Measurements from ENCODE around the gene OGDH. TPM values are rescaled to one million over a fixed set of nuclear protein-coding genes. Genes with fewer than 3 reads are reported as not detected.

The OGDH gene
- total and polyA plus RNA-seq, 2 experiments from 2014 or later, result 31.4 to 75.3 TPM

DNA sequence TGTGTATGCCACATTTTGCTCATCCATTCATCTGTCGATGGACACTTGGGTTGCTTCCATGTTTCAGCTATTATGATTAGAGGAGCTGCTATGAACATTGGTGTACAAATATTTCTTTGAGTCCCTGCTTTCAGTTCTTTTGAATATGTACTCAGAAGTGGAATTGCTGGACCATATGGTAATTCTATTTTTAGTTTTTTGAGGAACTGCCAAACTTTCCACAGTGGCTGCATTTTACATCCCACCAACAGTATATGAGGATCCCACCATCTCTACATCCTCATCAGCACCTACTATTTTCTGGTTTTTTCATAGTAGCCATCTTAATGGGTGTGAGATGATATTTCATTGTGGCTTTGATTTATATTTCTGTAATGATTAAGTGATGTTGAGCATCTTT lies 97.5 kb downstream of the OGDH start:
- TF ChIP-seq EZH2 (IDR thresholded peaks at IDR 0.05; ENCODE audit: insufficient read depth, poor library complexity, severe bottlenecking) (no peak), EZH2phosphoT487 (IDR thresholded peaks at IDR 0.05; ENCODE audit: insufficient read depth, low read depth) (no peak)
- no peak for DNase-seq
- H4K20me1 ChIP-seq (ENCODE audit: insufficient read depth), result no peaks in the 10 kb centered on the region
- H3F3A ChIP-seq (ENCODE audit: insufficient read depth), result no peaks in the 10 kb centered on the region
- no peak overlapping the region for H3K27ac ChIP-seq
- in situ Hi-C loops (cut with MboI), result no loop called here
- no peaks in the 10 kb centered on the region for H3K79me2 ChIP-seq (ENCODE audit: insufficient read depth)
- H3K4me2 ChIP-seq (ENCODE audit: unreplicated experiment), result no peak overlapping the region
- no peak overlapping the region for H3K4me3 ChIP-seq
- peaks cover 21% of the 10 kb centered on the region; the same call in 1 of the 2 replicates for H3K36me3 ChIP-seq (ENCODE audit: low read depth)
- H2AFZ ChIP-seq, result no peak overlapping the region
- H3K4me1 ChIP-seq (ENCODE audit: insufficient read depth), result no peaks in the 10 kb centered on the region
- no peaks in the 10 kb centered on the region for H3K9me3 ChIP-seq (ENCODE audit: low read depth)
- 89 to 100% methylated on average over 1 of the region's 1 CpG for WGBS, 2 experiments (ENCODE audit: low coverage in 1 of 2, low lambda C conversion rate in 2 of 2, missing lambda C conversion rate in 2 of 2)
- no peaks in the 10 kb centered on the region for H3K9me2 ChIP-seq (ENCODE audit: insufficient read depth)
- no peaks in the 10 kb centered on the region for H3K27me3 ChIP-seq (replicated peaks; ENCODE audit: insufficient read depth)
- H3K9ac ChIP-seq, result no peak overlapping the region

DNA sequence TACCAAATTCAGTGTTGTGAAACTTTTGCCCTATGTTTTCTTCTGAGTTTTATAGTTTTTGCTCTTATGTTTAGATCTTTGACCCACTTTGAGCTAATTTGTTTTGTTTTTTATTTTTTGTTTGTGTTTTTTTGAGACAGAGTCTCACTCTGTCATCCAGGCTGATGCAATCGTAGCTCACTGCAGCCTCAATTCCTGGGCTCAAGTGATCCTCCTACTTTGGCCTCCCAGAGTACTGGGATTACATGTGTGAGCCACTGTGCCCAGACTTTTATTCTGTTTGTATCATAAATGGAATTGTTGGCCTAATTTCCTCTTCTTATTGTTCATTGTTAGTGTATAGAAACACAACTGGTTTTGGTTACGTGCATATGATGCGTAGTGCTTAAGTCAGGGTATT lies 99.0 kb downstream of the OGDH start:
- no peaks in the 10 kb centered on the region for H3K27me3 ChIP-seq (replicated peaks; ENCODE audit: insufficient read depth)
- in situ Hi-C loops (cut with MboI), result no loop called here
- DNase-seq, result no peak

DNA sequence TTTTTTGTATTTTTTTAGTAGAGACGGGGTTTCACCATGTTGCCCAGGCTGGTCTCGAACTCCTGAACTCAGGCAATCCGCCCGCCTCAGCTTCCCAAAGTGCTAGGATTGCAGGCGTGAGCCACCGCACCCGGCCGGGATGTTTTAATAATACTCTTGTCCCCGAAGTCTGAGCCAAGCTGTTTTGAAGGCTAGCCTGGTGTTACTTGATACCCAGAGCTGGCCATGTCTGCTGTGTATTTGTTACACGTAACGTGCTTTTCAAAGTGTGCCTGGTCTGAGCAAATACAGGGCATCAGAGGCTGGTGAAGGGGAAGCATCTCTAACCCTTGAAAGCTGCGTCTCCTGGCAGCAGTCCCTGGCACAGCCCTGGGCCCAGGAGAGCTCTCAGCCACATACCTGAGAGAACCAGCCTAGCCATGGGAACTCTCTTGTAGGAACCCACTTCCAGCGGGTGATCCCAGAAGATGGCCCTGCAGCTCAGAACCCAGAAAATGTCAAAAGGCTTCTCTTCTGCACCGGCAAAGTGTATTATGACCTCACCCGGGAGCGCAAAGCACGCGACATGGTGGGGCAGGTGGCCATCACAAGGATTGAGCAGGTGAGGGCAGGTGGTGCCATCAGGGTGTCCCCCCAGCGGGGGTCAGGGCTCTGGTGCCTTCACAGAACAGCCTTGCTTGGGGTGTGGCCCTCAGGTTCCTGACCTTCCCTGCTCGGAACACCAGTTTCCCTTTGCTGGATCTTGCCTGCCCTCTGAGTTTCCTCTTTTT lies 100.5 kb downstream of the OGDH start:
- Histone ChIP-seq H3K4me1 (ENCODE audit: insufficient read depth) (no peaks in the 10 kb centered on the region), H3K4me3 (no peak overlapping the region), H3K4me2 (ENCODE audit: unreplicated experiment) (no peak overlapping the region), H4K20me1 (ENCODE audit: insufficient read depth) (no peaks in the 10 kb centered on the region), H3K27ac (no peak overlapping the region), H3K9ac (no peak overlapping the region), H2AFZ (no peak overlapping the region), H3K9me3 (ENCODE audit: low read depth) (no peaks in the 10 kb centered on the region), H3K27me3 (replicated peaks; ENCODE audit: insufficient read depth) (no peaks in the 10 kb centered on the region), H3K79me2 (ENCODE audit: insufficient read depth) (no peaks in the 10 kb centered on the region), H3F3A (ENCODE audit: insufficient read depth) (no peaks in the 10 kb centered on the region), H3K9me2 (ENCODE audit: insufficient read depth) (no peaks in the 10 kb centered on the region), H3K36me3 (ENCODE audit: low read depth) (0 out of 2 replicates have a peak, but pooled peaks cover 12% of the 10 kb centered on the region)
- no peak for DNase-seq
- TF ChIP-seq EZH2phosphoT487 (IDR thresholded peaks at IDR 0.05; ENCODE audit: insufficient read depth, low read depth), result no peak
- TF ChIP-seq EZH2 (IDR thresholded peaks at IDR 0.05; ENCODE audit: insufficient read depth, poor library complexity, severe bottlenecking), result no peak
- WGBS, 2 experiments (ENCODE audit: low coverage in 1 of 2, low lambda C conversion rate in 2 of 2, missing lambda C conversion rate in 2 of 2), result 91 to 92% methylated on average over 20 of the region's 20 CpGs
- in situ Hi-C loops (cut with MboI), result no loop called here

More for the DNA sequence above, 99.0 kb downstream of the OGDH start:
- WGBS, 2 experiments (ENCODE audit: low coverage in 1 of 2, low lambda C conversion rate in 2 of 2, missing lambda C conversion rate in 2 of 2), result 82 to 88% methylated on average over 3 of the region's 3 CpGs
- Histone ChIP-seq H3K4me2 (ENCODE audit: unreplicated experiment) (no peak overlapping the region), H3K79me2 (ENCODE audit: insufficient read depth) (no peaks in the 10 kb centered on the region), H4K20me1 (ENCODE audit: insufficient read depth) (no peaks in the 10 kb centered on the region), H3K27ac (no peak overlapping the region), H3K9me3 (ENCODE audit: low read depth) (no peaks in the 10 kb centered on the region), H2AFZ (no peak overlapping the region), H3F3A (ENCODE audit: insufficient read depth) (no peaks in the 10 kb centered on the region), H3K9me2 (ENCODE audit: insufficient read depth) (no peaks in the 10 kb centered on the region), H3K4me1 (ENCODE audit: insufficient read depth) (no peaks in the 10 kb centered on the region), H3K36me3 (ENCODE audit: low read depth) (peaks cover 12% of the 10 kb centered on the region; the same call in 1 of the 2 replicates), H3K4me3 (no peak overlapping the region), H3K9ac (no peak overlapping the region)
- no peak for TF ChIP-seq EZH2 (IDR thresholded peaks at IDR 0.05; ENCODE audit: insufficient read depth, poor library complexity, severe bottlenecking)
- TF ChIP-seq EZH2phosphoT487 (IDR thresholded peaks at IDR 0.05; ENCODE audit: insufficient read depth, low read depth), result no peak

DNA sequence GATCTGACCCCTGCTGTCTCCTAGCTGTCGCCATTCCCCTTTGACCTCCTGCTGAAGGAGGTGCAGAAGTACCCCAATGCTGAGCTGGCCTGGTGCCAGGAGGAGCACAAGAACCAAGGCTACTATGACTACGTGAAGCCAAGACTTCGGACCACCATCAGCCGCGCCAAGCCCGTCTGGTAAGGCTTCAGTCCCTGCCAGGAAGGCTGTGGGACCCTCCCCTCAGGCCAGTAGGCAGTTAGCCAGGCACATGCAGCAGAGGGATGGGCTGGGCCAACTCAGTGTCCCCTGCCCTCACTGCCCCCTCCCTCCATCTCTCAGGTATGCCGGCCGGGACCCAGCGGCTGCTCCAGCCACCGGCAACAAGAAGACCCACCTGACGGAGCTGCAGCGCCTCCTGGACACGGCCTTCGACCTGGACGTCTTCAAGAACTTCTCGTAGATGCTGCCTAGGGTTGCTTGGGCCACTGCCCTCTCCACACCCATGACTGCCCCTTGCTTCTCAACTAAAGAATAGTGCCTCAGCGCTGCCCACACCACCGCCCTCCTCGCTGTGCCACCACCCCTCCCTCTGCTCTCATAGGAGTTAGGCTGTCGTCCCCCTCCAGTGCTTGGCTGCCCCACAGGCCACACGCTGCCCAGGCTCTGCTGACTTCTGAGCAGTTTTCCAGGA lies 101.3 kb downstream of the OGDH start:
- no peaks in the 10 kb centered on the region for H3K9me3 ChIP-seq (ENCODE audit: low read depth)
- no peaks in the 10 kb centered on the region for H3K79me2 ChIP-seq (ENCODE audit: insufficient read depth)
- DNase-seq, result no peak
- H3K36me3 ChIP-seq (ENCODE audit: low read depth), result 0 out of 2 replicates have a peak, but pooled peaks cover 12% of the 10 kb centered on the region
- H3K9me2 ChIP-seq (ENCODE audit: insufficient read depth), result no peaks in the 10 kb centered on the region
- H4K20me1 ChIP-seq (ENCODE audit: insufficient read depth), result no peaks in the 10 kb centered on the region
- TF ChIP-seq EZH2phosphoT487 (IDR thresholded peaks at IDR 0.05; ENCODE audit: insufficient read depth, low read depth) (no peak), EZH2 (IDR thresholded peaks at IDR 0.05; ENCODE audit: insufficient read depth, poor library complexity, severe bottlenecking) (no peak)
- H3K4me3 ChIP-seq, result no peak overlapping the region
- no peak overlapping the region for H3K4me2 ChIP-seq (ENCODE audit: unreplicated experiment)
- no peaks in the 10 kb centered on the region for H3K27me3 ChIP-seq (replicated peaks; ENCODE audit: insufficient read depth)
- no peak overlapping the region for H3K9ac ChIP-seq
- no peaks in the 10 kb centered on the region for H3K4me1 ChIP-seq (ENCODE audit: insufficient read depth)
- no peaks in the 10 kb centered on the region for H3F3A ChIP-seq (ENCODE audit: insufficient read depth)
- H3K27ac ChIP-seq, result no peak overlapping the region
- 95 to 96% methylated on average over 17 to 21 of the region's 21 CpGs for WGBS, 2 experiments (ENCODE audit: low coverage in 1 of 2, low lambda C conversion rate in 2 of 2, missing lambda C conversion rate in 2 of 2)
- in situ Hi-C loops (cut with MboI), result no loop called here
- no peak overlapping the region for H2AFZ ChIP-seq
